Right ventricle myocardium inferior (tissue), 1 donor: Measurements from ENCODE around the gene SRPX. TPM values are rescaled to one million over a fixed set of nuclear protein-coding genes. Genes with fewer than 3 reads are reported as not detected.

ENCODE experiments used
- ATAC-seq: fragments of 200-7000 bp; cut with Tn5 transposase; one replicate; pipeline ENCODE4 v1.9.1; 2020; ENCODE audit warnings: mild to moderate bottlenecking, moderate library complexity
- DNase-seq: peaks from one replicate; pipeline ENCODE4 v3.0.0; 2021; ENCODE audit errors: missing footprints
- intact Hi-C: fragments of 100-400 bp; cut with DNase I; formaldehyde crosslinking; loops from one replicate; pipeline ENCODE4 v1.11.0; 2022
- total RNA-seq: library from RNA; stranded (reverse); fragmentation: NEBNext Ultra II Directional; extraction: Animal tissue kit (Norgen Biotek cat#: 25700); gene quantifications from one replicate; pipeline ENCODE4 v1.2.1, GENCODE V29; 2021
- donor health status: DM: no; HTN: yes; CAD: no; lungs with severe emphysema.

SRPX gene
- total RNA-seq, 1 donor from 2014 or later, result 63.8 TPM

DNA sequence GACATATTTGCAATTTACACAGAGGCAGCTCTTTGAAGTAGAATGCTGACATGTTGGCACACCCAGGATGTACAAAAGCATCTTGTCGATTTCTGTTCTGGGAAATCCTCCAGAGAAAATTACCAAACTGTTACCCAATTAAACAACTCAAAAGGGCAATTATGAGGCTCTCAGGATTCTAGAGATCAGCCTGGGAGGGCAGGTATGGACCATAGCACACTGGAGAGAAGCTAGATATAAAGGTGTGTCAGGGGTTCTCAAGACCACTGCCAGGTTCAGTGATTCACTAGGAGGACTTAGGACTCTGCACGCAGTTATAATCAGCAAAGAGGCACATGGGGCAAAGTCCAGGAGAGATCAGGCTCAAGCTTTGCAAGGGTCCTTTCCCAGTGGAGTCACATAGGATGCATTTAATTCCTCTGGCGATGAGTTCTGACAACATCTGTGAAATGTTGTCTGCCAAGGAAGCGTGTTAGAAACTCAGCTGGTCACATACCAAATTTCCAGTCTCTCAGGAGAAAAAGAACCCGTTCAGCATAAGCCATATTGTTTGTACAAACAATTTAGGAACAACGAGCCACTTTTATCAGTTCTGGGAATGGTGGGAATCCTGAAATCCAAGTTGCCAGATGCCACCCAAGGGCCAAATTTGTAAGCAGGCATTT is 113.5 kb downstream of the SRPX start:
- ATAC-seq (no peak), DNase-seq (no peak)
- intact Hi-C loops, result no loop called here

DNA sequence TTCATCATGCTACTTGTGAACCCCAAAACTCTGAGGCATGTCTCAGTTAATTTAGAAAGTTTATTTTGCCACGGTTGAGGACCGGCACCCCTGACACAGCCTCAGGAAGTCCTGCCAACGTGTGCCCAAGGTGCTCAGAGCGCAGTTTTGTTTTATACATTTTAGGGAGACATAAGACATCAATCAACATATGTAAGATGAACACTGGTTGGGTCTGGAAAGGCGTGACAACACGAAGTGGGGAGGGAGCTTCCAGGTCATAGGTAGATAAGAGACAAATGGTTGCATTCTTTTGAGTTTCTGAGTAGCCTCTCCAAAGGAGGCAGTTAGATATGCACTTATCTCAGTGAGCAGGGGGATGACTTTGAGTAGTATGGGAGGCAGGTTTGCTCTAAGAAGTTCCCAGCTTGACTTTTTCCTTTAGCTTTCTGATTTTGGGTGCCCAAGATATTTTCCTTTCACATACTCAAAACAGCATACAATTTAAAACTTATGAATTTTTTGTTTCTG is 115.4 kb downstream of the SRPX start:
- no peak for DNase-seq
- intact Hi-C loops, result no loop called here
- no peak for ATAC-seq

DNA sequence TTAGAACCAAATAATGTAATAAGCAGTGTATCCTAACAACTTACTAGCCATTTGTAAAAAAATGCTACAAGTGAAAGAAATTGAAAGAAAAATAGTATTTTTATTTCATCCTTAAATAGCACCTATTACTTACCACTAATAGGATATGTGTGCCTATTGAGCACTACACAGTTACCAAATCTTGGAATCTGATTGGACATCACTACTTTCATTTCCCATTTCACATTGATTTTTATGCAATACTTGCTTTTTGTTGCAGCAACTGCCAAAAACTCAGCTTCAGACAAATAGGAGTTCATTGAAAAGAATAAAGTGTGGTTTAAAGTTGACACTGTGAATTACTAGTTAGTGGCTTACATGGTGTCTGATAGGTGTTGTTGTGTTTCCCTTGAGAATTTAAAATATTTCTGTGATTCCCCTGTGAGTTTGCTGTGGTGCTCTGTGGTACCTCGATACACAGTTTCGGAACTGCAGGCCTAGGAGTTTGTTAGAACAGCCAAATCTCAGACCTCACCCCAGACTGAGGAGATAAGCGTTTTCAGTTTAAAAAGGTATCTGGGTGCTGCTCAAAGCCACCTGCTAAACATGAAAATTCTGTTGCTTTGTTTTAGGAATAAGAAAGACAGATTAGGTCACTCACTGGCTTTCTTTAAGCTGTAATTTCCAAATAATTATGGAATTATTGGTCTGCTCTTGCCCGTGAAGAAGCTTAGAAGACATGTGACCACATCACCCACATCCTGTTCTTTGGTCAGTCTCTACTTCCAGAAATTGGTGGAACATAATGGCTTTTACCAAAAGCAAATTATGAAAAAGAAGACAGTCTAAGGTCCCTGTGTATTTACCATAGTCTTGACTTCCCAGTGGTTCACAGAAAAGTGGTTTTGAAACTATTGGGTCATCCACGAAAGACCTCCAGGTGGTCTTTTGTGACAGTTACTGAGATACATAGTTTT is 116.5 kb downstream of the SRPX start:
- DNase-seq (no peak), ATAC-seq (no peak)
- intact Hi-C loops, result no loop called here

DNA sequence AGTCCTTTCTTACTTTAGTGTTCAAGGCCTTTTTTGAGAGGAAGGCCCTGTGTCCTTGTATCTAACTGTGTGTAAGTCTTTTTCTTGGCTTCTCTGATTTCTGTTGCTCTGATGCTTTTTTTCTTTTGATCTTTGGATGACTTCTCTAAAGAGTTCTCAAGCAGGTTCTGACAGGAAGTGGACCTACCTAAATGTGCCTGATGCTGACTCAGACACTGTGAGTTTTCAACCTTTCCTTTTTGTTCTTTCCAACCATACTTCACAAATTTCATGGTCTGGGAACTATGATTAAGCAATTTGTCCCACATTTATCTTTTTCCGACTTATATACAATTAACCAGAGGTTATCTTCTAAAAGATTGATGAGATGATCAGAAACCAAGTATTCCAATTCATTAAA is 117.8 kb downstream of the SRPX start:
- no peak for DNase-seq
- intact Hi-C loops, result no loop called here
- ATAC-seq, result no peak

DNA sequence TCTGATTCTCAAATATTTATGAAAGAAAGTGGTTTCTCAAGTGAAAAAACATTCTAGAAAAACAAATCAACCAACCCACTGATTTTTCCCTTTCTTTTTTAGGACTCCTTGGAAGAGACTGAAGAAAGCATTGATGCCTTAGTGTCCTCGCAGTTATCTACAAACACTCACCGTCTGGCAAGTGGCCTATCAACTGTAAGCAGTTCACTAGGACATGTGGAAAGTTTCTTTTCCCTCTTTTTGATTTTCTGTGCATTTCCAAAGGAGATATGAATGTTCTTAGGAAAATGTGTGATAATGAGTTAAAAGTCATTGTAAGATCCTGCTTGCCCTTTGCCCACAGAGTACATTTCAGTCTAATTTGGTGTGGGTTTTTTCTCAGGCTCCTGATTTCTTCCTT is 118.4 kb downstream of the SRPX start:
- DNase-seq (no peak), ATAC-seq (no peak)
- intact Hi-C loops, result no loop called here

DNA sequence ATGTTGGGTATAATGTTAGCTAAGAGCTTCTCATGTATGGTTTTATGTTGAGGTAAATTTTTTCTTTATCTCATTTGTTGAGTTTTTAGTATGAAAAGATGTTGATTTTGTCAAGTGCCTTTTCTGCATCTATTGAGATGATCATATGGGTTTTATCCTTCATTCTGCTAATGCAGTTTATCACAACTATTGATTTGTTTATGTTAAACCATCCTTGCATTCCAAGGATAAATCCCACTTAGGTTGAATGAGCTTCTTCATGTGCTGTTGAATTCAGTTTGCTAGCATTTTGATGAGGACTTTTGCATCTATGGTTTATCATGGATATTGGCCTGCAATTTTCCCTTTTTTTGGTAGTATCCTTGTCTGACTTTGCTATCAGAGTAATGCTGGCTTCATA is 121.0 kb downstream of the SRPX start:
- intact Hi-C loops, result no loop called here
- no peak for DNase-seq
- ATAC-seq, result no peak

Other genes with a start within 250 kb of the SRPX start
- not detected for gene SYTL5, start 214.3 kb downstream of the SRPX start, total RNA-seq
- 3.8 TPM for gene RPGR, start 106.6 kb upstream of the SRPX start, total RNA-seq
- gene OTC, start 131.7 kb upstream of the SRPX start, total RNA-seq, result not detected